ENCODE results near the gene AS3MT. TPM values are rescaled to one million over a fixed set of nuclear protein-coding genes. Genes with fewer than 3 reads are reported as not detected.

AS3MT gene
- total RNA-seq, 1 donor from 2014 or later = 4.8 TPM

- DNase-seq (ENCODE audit: low spot score) = peak; percentile 28
Measured at GRCh38 chr10:102855731-102856436, 13.4 kb upstream of the AS3MT start.

- no peak for DNase-seq (ENCODE audit: low spot score)
Measured at GRCh38 chr10:102856758-102857424, 12.4 kb upstream of the AS3MT start.

DNA sequence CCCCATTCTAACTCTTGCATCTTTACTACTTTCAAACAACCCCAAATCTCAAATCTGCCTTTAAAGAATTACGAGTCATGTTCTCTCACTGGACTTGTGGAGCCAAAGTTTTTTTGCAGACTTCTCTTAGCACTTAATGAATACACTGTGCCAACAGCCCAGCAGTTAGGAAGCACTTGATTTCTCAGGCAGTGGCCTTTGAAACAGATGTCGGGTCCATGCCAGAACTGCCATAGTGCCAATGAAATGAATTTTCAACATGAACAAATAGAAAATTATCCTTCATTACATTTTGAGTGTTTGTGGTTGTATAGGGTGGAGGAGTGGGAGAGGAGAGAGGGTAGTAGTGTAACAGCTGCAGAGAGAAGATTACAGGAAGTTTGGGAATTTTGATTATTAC, 9.4 kb upstream of the AS3MT start:
- DNase-seq (ENCODE audit: low spot score) = no peak

- DNase-seq (ENCODE audit: low spot score) = no peak
Measured at GRCh38 chr10:102863660-102864059, 5.6 kb upstream of the AS3MT start.

DNA sequence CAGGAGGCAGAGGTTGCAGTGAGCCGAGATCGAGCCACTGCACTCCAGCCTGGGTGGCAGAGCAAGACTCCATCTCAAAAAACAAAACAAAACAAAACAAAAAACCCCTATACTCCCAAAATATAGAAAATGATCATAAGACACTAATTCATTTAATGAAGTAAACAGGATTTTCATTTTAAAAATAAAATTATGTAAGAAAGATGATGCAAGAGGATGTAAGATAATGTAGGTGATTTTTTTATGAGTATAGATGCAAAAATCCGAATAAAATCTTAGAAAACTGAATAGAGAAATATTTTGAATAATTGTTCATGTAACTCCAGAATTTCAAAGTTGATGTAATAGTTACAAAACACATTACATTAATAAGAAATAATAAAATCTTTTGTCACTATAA, 3.6 kb upstream of the AS3MT start:
- no peak for DNase-seq (ENCODE audit: low spot score)

DNA sequence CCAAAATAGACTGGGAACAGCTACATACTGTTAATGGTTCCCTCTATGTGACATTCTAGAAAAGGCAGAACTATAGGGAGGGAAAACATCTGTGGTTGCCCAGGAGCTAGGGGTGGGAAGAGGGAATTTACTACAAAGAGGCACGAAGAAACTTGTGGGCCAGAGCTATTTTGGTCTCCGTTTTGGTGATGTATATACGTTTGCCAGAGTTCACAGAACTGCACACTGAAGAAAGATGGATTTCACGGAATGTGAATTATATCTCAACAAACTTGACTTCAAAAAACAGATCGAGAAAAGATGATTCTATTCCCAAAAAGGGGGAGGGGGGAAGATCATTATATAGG, 386 bp upstream of the AS3MT start:
- peak; percentile 40 for DNase-seq (ENCODE audit: low spot score)

DNA sequence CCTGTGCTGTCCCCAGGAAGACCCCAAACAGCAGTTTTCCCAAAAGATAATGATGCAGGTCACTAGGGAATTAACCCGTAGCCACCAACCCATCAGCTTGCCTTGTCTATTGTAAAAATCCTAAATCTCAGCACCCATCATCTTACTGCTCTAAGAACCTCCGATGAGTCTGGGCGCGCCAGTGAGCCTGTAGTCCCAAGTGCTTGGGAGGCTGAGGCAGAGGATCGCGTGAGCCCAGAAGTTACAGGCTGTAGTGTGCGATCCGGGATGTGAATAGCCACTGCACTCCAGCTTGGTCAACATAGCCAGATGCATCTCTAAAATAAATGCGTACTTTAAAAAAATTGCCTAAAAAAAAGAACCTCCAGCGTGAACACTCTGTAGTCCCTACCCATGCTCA, 951 bp downstream of the AS3MT start:
- DNase-seq (ENCODE audit: low spot score) = no peak

GRCh38 chr10:102872163-102872562, 2.9 kb downstream of the AS3MT start:
- DNase-seq (ENCODE audit: low spot score) = no peak

DNA sequence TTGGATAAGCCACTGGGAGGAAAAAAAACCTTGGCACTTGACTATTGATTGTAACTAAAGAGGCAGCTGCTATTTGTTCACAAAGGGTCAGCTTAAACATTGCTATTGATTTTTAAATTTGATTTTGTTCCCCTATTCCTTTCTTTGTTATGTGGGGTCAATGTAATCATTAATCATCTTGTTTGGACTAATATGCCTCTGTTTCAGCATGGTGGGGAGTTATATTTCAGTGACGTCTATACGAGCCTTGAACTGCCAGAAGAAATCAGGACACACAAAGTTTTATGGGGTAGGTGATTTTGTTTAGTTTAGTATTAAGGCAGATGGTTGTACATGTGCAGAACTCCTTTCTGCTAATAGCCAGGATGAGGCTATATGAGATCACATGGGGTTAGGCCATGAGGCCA, 7.5 kb downstream of the AS3MT start:
- DNase-seq (ENCODE audit: low spot score) = no peak

- DNase-seq (ENCODE audit: low spot score) = no peak
Measured at GRCh38 chr10:102878629-102879028, 9.4 kb downstream of the AS3MT start.

- DNase-seq (ENCODE audit: low spot score) = no peak
Measured at GRCh38 chr10:102880256-102880655, 11.0 kb downstream of the AS3MT start.

GRCh38 chr10:102888048-102888447, 18.8 kb downstream of the AS3MT start:
- no peak for DNase-seq (ENCODE audit: low spot score)

- DNase-seq (ENCODE audit: low spot score) = no peak
Measured at GRCh38 chr10:102894466-102895213, 25.4 kb downstream of the AS3MT start.

- DNase-seq (ENCODE audit: low spot score) = no peak
Measured at GRCh38 chr10:102900006-102900405, 30.7 kb downstream of the AS3MT start.

GRCh38 chr10:102904346-102904745, 35.1 kb downstream of the AS3MT start:
- no peak for DNase-seq (ENCODE audit: low spot score)

GRCh38 chr10:102906507-102906906, 37.2 kb downstream of the AS3MT start:
- DNase-seq (ENCODE audit: low spot score) = no peak

DNA sequence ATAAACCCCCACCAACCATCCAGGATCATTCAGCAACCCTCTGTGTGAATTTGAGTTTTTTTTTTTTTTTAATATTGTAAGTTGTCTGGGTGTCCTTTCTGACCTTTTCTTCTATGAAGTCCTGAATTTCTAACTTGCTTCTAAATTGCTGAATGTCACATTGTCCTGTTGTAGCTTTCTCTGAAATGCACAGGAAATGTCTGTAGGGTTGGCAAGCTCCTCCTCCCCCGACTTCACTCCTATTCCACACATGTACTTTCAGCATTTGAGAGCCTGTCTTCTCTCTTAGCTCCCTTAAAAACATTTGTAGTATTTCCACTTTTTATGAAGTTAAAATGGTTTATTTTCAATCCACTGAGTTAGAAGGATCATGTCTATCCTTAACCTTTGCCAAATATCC, 45.5 kb downstream of the AS3MT start:
- no peak for DNase-seq (ENCODE audit: low spot score)

DNA sequence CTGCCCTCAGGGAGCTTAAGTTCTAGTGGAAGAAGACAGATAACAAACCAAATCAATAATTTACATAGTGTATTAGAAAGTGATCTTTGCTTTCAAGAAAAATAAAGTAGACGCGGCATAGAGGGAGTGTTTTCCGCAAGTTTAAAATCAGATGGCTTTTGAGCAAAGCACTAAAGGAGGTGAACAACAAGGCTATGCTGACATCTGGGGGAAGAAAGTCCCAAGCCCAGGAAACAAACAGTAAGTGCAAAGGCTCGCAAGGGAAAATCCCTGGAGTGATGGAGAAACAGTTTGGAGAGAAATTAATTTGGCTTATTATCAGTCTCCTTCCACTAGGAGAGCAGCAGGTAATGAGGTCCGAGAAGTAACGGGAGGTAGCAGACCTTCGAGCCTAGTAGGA, 46.9 kb downstream of the AS3MT start:
- DNase-seq (ENCODE audit: low spot score) = no peak

- peak; percentile 76 for DNase-seq (ENCODE audit: low spot score)
Measured at GRCh38 chr10:102917314-102917961, 48.2 kb downstream of the AS3MT start.

DNA sequence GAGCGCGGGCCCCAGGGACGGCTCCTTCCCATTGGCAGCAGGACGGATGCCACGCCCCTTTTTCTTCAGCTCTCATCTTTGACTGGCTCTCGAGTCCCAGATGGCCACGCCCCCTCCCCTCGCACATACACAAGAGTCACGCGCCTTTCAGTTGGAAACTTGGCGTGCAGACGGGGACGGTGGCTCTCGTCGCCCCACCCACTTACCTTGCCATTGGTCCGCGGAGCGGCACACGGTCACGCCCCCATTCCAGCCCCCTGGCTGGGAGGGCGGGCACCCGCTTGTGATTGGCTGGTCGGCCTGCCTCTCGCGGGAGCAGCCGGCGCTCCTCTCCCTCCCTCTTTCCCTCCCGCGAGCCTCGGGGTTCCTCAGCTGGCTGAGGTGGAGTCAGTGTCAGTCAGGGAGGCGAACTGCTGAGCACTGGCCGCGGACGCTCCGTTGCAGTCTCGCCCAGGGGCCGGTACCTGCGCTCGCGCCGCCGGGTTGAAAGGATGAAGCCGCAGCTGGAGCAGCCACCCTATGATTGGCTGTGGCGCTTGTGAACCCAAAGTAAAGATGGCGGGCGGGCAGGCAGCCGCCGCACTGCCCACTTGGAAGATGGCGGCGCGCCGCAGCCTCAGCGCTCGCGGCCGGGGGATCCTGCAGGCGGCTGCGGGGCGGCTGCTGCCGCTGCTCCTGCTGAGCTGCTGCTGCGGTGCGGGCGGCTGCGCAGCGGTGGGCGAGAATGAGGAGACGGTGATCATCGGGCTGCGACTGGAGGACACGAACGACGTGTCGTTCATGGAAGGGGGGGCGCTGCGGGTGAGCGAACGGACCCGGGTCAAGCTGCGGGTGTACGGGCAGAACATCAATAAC, 48.9 kb downstream of the AS3MT start, which contains the start of gene CNNM2:
Gene CNNM2, plus strand, starts transcription at position 333 of the 855 bp plus-strand sequence. Its CDS starts 187 bp downstream, at position 520.
- DNase-seq (ENCODE audit: low spot score) = peak; percentile 100

DNA sequence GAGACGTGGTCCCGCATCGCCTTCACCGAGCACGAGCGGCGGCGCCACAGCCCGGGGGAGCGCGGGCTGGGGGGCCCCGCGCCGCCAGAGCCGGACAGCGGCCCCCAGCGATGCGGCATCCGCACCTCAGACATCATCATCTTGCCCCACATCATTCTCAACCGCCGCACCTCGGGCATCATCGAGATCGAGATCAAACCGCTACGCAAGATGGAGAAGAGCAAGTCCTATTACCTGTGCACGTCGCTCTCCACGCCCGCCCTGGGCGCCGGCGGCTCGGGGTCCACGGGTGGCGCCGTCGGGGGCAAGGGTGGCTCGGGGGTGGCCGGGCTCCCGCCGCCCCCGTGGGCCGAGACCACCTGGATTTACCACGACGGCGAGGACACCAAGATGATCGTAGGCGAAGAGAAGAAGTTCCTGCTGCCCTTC, 49.6 kb downstream of the AS3MT start:
- no peak for DNase-seq (ENCODE audit: low spot score)
